ENCODE results near the gene FOXF1.

The FOXF1 gene

GRCh38 chr16:86510465-86511261, at the start of gene FOXF1:
TSS of gene FOXF1 (plus strand) at chr16:86510527. CDS start at chr16:86510570, 43 bp downstream.
- no peak for DNase-seq

DNA sequence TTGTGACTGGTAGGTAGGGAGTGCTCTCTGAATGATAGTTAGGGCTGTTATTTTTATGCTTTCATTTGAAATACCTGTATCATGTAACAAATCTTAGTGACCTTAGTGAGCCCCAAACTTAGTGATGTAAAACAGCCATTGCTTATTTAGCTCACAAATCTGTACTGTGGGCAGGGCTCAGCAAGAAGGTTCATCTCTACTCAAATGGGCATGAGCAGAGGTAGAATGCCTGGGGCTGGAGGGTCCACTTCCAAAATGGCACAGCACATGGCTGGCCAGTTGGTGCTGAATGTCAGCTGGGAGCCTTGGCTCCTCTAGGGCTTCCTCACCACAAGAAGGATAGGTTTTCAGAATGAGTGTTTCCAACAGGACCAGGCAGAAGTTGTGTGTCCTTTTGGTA, 49.3 kb upstream of the FOXF1 start:
- no peak for DNase-seq

- DNase-seq: no peak
These were observed 47.8 kb upstream of the FOXF1 start for GRCh38 chr16:86462334-86463084.

- DNase-seq: no peak
These were observed 46.3 kb upstream of the FOXF1 start for GRCh38 chr16:86464044-86464443.

GRCh38 chr16:86465434-86465833, 44.9 kb upstream of the FOXF1 start:
- DNase-seq: no peak

DNA sequence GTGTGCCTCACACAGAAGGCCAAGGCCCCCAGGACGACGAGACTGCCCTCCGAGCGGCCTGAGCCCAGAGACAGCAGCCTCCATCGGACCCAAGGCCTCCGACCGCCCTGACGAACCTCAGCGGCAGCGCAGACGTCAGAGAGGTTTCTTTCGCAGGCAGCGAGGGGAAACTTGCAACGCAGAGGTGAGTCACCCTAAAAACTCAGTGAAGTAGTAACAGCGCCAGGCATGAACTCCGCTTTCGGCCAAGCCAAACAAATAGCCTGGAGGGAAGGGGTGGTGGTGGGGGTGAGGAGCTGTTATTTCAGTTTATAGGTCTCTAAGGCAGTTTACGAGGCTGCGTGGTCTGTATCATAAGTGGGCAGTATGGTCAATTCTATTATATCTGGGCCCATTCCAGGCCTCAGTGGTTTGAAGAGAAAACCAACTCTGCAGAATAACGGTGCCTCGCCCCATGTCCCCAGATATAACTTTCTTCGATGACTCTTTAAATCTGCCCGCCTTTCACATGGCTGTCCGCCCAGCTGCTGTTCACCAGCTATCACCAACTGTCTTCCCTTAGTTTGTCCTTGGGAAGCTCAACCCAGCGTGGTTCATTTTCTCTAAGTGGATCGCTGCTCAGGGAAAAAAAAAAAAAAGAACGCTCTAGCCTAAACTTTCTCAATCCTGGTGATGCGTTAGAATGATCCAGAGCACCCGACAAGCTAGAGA, 43.5 kb upstream of the FOXF1 start:
- DNase-seq: no peak

- DNase-seq: no peak
These were observed 42.8 kb upstream of the FOXF1 start for GRCh38 chr16:86467490-86467889.

GRCh38 chr16:86470964-86471363, 39.4 kb upstream of the FOXF1 start:
- DNase-seq: no peak

GRCh38 chr16:86471896-86472295, 38.4 kb upstream of the FOXF1 start:
- DNase-seq: no peak

- DNase-seq: no peak
These were observed 38.0 kb upstream of the FOXF1 start for GRCh38 chr16:86472366-86472765.

DNA sequence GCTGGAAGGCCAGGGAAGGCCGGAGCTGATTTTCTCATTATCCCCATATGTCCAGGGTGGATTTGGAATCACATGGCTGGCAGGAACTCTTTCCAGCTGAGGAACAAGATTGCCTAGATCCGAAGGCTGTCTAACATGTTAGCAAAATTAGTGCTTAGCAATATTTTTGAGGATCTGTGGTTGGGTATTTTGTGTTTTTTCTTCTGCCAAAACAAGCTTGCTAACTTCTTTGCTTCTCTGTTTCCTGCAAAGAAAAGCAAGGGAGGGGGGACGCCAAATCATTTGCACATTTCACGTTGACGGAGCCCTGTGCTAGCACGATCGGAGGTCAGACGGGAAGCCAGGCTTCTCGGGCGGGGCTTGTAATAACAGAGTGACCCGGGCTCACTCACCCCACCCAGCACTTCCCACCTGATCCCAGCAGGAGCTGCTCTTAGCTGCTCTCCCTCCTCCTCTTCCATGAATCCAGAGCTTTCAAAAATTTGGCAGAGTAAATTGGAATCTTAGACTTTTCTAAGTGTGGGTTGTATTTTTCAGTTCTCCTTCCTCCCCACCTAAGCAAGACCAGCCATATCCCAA, 33.3 kb upstream of the FOXF1 start:
- no peak for DNase-seq

DNA sequence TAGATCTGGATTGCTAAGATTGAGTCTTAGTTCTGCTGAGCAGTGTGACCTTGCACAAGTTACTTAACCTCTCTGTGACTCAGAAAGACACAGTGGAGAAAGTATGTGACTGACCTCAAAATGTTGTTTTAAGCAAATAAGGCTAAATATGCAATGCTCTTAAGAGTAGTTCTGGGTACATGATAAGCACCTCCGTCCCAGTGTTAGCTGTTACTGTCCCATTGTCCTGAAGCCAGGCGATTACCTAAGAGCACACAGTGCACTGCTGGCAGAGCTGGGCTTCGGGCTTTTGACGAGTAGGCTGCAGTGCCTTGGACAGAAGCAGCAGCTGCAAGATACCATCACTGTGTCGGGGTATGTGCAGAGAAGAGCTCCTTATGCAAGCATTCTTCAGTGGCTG, 32.7 kb upstream of the FOXF1 start:
- DNase-seq: no peak

- no peak for DNase-seq
These were observed 31.5 kb upstream of the FOXF1 start for GRCh38 chr16:86478779-86479178.

DNA sequence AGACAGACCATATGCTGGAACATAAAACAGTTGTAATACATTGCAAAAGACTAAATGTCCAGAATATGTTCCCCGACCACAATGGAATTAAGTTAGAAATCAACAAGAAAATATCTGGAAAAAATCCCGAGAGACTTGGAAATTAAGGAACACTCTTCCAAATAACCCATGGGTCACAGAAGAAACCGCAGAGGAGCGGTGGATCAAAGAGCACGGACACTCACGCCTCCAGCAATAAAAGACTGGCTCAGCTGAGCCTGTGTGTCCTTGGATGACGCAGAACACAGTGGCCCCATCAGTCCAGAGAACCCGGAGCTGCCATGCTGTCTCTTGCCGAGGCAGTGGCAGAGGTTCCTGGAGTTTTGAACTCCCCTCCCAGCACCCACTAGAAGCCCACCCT, 30.9 kb upstream of the FOXF1 start:
- DNase-seq: no peak

- no peak for DNase-seq
These were observed 29.9 kb upstream of the FOXF1 start for GRCh38 chr16:86480444-86480843.

DNA sequence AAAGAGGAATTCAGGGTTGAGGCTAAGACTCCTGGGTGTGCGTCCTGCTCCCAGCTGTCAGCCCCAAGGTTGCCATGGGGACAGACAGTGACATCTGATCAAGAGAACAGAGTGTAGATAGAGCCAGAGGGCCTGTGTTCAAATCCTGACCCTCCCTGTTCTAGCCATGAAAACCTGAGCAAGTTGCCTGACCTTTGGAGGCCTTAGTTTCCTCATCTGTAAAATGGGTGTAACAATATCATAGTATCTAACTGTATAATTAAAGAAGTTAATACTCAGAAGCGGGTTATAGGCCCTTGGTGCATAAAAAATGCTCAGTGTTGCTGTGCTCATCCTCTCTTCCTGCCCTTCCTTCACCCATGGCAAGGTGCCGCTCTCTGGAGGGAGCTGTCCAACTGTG, 28.7 kb upstream of the FOXF1 start:
- no peak for DNase-seq

- DNase-seq: no peak
These were observed 26.1 kb upstream of the FOXF1 start for GRCh38 chr16:86484240-86484639.

DNA sequence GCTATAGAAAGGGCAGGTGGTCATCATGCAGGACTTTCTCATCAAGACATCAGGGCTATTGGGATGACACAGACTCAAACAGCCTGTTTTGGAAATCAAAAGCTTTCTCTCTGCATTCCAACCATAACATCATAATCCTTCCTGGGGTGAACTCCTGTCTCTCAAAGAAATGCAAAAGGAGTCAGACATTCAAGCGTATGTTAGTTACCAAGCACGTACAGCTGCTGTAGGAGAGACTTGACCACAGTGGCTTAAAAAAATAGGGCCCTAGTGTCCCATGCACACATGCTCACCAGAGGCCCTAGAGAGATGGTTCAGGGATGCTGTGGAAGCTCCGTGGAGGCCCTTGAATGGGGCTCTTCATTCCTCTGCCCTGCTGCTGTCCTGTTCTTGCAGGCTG, 24.6 kb upstream of the FOXF1 start:
- no peak for DNase-seq

DNA sequence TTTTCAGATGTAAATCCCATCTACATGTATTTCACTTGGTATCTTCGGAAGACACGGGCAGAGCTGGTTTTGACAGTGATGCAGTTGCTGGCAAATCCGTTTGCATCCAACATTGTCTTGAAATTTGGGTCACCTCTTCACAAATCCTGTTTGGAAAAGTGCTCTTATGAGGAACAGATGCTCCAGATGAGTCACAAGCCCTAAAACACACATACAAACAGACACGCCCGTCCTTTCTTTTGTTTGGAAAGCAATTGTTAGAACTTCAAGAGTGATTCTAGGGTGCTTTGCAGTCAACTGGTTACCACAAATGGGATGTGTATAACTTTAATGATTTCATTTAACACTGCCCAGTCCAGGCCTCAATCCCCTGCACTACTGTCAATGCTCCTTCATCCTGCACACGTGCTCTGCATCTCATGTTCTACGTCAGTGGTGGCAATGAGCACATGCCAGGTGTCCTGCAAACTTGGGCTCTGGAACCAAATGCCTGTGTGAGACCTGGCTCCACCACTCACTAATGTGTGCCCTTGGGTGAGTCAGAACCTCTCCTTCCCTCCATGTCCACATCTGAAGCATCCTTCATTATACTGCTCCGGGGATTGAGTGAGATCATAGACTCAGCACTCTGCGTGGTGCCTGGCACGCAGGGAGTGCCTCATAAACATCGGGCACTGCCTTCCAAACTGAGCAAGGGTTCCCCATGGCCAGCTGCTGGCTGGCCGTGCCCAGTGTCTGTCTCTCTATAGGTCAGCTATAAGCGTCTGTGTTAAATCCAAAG, 19.3 kb upstream of the FOXF1 start:
- DNase-seq: no peak

GRCh38 chr16:86491640-86492023, 18.7 kb upstream of the FOXF1 start:
- DNase-seq: no peak

GRCh38 chr16:86492267-86492960, 17.9 kb upstream of the FOXF1 start:
- DNase-seq: no peak
